Stimulated activated CD8-positive, alpha-beta memory T cell treated with anti-CD3 and anti-CD28 coated beads, Interleukin-4, amount 100 ng/mL, for 1 hour (primary cell): Measurements from ENCODE around the gene LENG1.

ENCODE experiments used
- DNase-seq, 2 donors: peaks; one replicate each; pipeline ENCODE4 v3.0.0-alpha.2; 2020; ENCODE audit warnings: low read depth in 2 of 2, low spot score in 1 of 2

Gene LENG1

GRCh38 chr19:54114340-54115108 lies 45.0 kb downstream of the LENG1 start:
- no peak for DNase-seq

GRCh38 chr19:54109651-54110050 lies 49.9 kb downstream of the LENG1 start:
- no peak for DNase-seq

- no peak for DNase-seq
Observed at GRCh38 chr19:54108496-54108895, 51.0 kb downstream of the LENG1 start.

- no peak for DNase-seq
Observed at GRCh38 chr19:54107876-54108490, 51.5 kb downstream of the LENG1 start.

GRCh38 chr19:54106716-54107115 lies 52.8 kb downstream of the LENG1 start:
- no peak for DNase-seq

- no peak for DNase-seq
Observed at GRCh38 chr19:54105796-54106195, 53.7 kb downstream of the LENG1 start.
